Psoas muscle (tissue), 8 donors: Measurements from ENCODE around the gene SIRT2. TPM values are rescaled to one million over a fixed set of nuclear protein-coding genes. Genes with fewer than 3 reads are reported as not detected.

Experiments used
- ATAC-seq, 4 donors: fragments of 200-7000 bp; cut with Tn5 transposase; one replicate each; pipeline ENCODE4 v1.9.1; 2020; ENCODE audit warnings: moderate library complexity in 3 of 4, mild to moderate bottlenecking in 2 of 4
- DNase-seq, 2 donors: peaks; one replicate each; pipeline ENCODE4 v3.0.0-alpha.2; 2020
- H3K27ac ChIP-seq: fragments of 200-600 bp; one replicate; pipeline ENCODE4 v1.8.0; 2022
- H3K27me3 ChIP-seq, 3 donors: fragments of 200-600 bp in 1 of 3; one replicate each; pipeline versions ENCODE4 v1.6.1 to v1.8.0; 2013 to 2022; ENCODE audit warnings: low read length in 2 of 3, mild to moderate bottlenecking in 2 of 3, moderate library complexity in 1 of 3; ENCODE audit not compliant: insufficient read depth in 3 of 3
- H3K36me3 ChIP-seq, 2 donors: fragments of 200-600 bp in 1 of 2; one replicate each; pipeline versions ENCODE4 v1.6.1 to v1.8.0; 2013 to 2022; ENCODE audit warnings: low read depth in 1 of 2, mild to moderate bottlenecking in 1 of 2, moderate library complexity in 1 of 2; ENCODE audit not compliant: insufficient read depth in 1 of 2
- H3K4me1 ChIP-seq: fragments of 200-600 bp; one replicate; pipeline ENCODE4 v1.8.0; 2022
- H3K4me3 ChIP-seq: fragments of 200-600 bp; one replicate; pipeline ENCODE4 v1.8.0; 2022; ENCODE audit warnings: mild to moderate bottlenecking
- H3K9me3 ChIP-seq: fragments of 200-600 bp; one replicate; pipeline ENCODE4 v1.8.0; 2022
- CTCF ChIP-seq: fragments of 200-600 bp; IDR thresholded peaks from one replicate; pipeline ENCODE4 v1.8.0; 2022; ENCODE audit warnings: antibody characterized with exemption
- WGBS, 3 donors: extraction: QIAGEN DNeasy Blood & Tissue Kit; methylation state at CpG; one replicate each; pipeline versions ENCODE4 v1.1.6 to v1.1.7; 2013; 5-methylcytosine and 5-hydroxymethylcytosine counted together
- intact Hi-C, 2 donors: fragments of 100-400 bp; cut with DNase I; formaldehyde crosslinking; loops; one replicate each; pipeline versions ENCODE4 v1.11.0 to v1.14.2; 2022
- polyA plus RNA-seq, 3 donors: library from polyadenylated mRNA; stranded (reverse); fragments of 200-250 nt; gene quantifications; one replicate each; pipeline ENCODE4 v1.2.3, GENCODE V29; 2013
- total RNA-seq, 4 donors: library from RNA; stranded (reverse); fragmentation: NEBNext Ultra II Directional in 2 of 4; extraction: Animal tissue kit (Norgen Biotek cat#: 25700) in 2 of 4; gene quantifications; one replicate each; pipeline versions ENCODE4 v1.2.1 to v1.2.4, GENCODE V29; 2021 to 2023
- donor health status: healthy with polysubstance abuse.
- donor health status: DM: no; HTN: no; CAD: no; lungs with moderate emphysema.
- donor health status: Bipolar disorder and iron deficiency.
- donor health status: healthy.
- donor health status: DM: yes; HTN: yes; CAD: no.
- donor health status: DM: no; HTN: no; CAD: no.
- donor health status: DM: no; HTN: no; CAD: no.
- donor health status: DM: yes; HTN: yes; CAD: no.

SIRT2 gene
- total and polyA plus RNA-seq, 7 donors: 133 to 260 (median 156) TPM

GRCh38 chr19:38933544-38933943 is 34.1 kb upstream of the SIRT2 start:
- H3K27ac ChIP-seq: no peak overlapping the region
- DNase-seq: no peak
- ATAC-seq: no peak
- intact Hi-C loops: loop anchor here in 1 of 2 donors (5.0 kb wide), 1 partner anchor 201 kb away; no protein-coding TSS in a partner anchor
- no peaks in the 10 kb centered on the region for H3K27me3 ChIP-seq
- H3K36me3 ChIP-seq: peaks cover 0 to 24% of the 10 kb centered on the region in 2 donors
- no peaks in the 10 kb centered on the region for H3K9me3 ChIP-seq
- peaks cover 18% of the 10 kb centered on the region for H3K4me1 ChIP-seq
- no peak for TF ChIP-seq CTCF
- WGBS, 3 donors: 88 to 89% (median 89%) methylated on average over 4 of the region's 4 CpGs
- H3K4me3 ChIP-seq: no peak overlapping the region

- TF ChIP-seq CTCF: peak; percentile 29
- Histone ChIP-seq H3K36me3 (peaks cover 0 to 26% of the 10 kb centered on the region in 2 donors), H3K4me3 (peak overlapping the region; percentile 78), H3K9me3 (no peaks in the 10 kb centered on the region), H3K27ac (no peak overlapping the region), H3K4me1 (peaks cover 18% of the 10 kb centered on the region), H3K27me3 (no peaks in the 10 kb centered on the region)
- DNase-seq: peak in 1 of 2 donors; percentile 58
- intact Hi-C loops: loop anchor here in 1 of 2 donors (5.0 kb wide), 1 partner anchor 200 kb away; no protein-coding TSS in a partner anchor
- 86% methylated on average over 29 of the region's 29 CpGs for WGBS, 3 donors
- ATAC-seq: no peak
These were observed 33.2 kb upstream of the SIRT2 start for GRCh38 chr19:38932425-38933179.

- DNase-seq: no peak
These were observed 32.0 kb upstream of the SIRT2 start for GRCh38 chr19:38931521-38931793.

GRCh38 chr19:38930776-38931520 is 31.5 kb upstream of the SIRT2 start, which contains the start of gene MRPS12:
Gene MRPS12, plus strand, starts transcription at chr19:38930944. Its CDS starts 351 bp downstream, at chr19:38931295.
- no peaks in the 10 kb centered on the region for H3K27me3 ChIP-seq
- WGBS, 3 donors: 0% methylated on average over 40 of the region's 40 CpGs
- H3K36me3 ChIP-seq: peaks cover 0 to 33% of the 10 kb centered on the region in 2 donors
- intact Hi-C loops: loop anchor here in 1 of 2 donors (5.0 kb wide), 1 partner anchor 199 kb away; no protein-coding TSS in a partner anchor
- DNase-seq (peak; percentile 97 to 99), ATAC-seq (peak; percentile 96 to 98 (median 97))
- peak within 1 kb of the TSS; percentile 78 for H3K4me3 ChIP-seq
- H3K4me1 ChIP-seq: peaks cover 18% of the 10 kb centered on the region
- peak within 1 kb of the TSS; percentile 93 for H3K27ac ChIP-seq
- no peak for TF ChIP-seq CTCF
- no peaks in the 10 kb centered on the region for H3K9me3 ChIP-seq

More at GRCh38 chr19:38931521-38931793, 32.0 kb upstream of the SIRT2 start:
- Histone ChIP-seq H3K9me3 (no peaks in the 10 kb centered on the region), H3K4me3 (peak overlapping the region; percentile 78), H3K4me1 (peaks cover 18% of the 10 kb centered on the region), H3K36me3 (peaks cover 0 to 28% of the 10 kb centered on the region in 2 donors), H3K27ac (peak overlapping the region; percentile 93), H3K27me3 (no peaks in the 10 kb centered on the region)
- intact Hi-C loops: loop anchor here in 1 of 2 donors (5.0 kb wide), 1 partner anchor 199 kb away; no protein-coding TSS in a partner anchor
- no peak for ATAC-seq
- TF ChIP-seq CTCF: no peak
- WGBS, 3 donors: 23 to 28% (median 26%) methylated on average over 8 of the region's 8 CpGs
